Measurements from ENCODE around the gene SNTN. TPM values are rescaled to one million over a fixed set of nuclear protein-coding genes. Genes with fewer than 3 reads are reported as not detected.

The SNTN gene
- total and polyA plus RNA-seq, 2 experiments from 2014 or later = 0.70 TPM; not detected in 1

DNA sequence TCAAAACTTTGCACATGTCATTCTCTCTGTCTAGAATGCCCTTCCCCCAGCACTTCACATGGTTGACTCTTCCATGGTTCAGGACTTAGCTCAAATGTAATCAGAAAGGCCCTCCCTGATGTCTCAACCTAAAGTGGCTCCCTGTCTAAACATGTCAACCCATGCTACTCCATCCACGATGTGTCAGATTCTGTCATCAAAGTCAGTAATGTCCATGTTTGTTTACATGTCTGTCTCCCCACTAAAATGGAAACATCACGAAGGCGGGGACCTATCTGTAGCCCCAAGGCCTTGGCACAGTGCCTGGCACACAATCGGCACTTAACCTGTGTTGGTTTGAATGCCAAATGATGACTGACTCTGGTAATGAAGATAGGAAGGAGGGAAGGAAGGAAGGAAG, 20.8 kb upstream of the SNTN start (continued):
- no peak for TF ChIP-seq ZNF462 (CRISPR knock-in tag; IDR thresholded peaks at IDR 0.05)
- no peak for TF ChIP-seq STAT1 (IDR thresholded peaks at IDR 0.05; ENCODE audit: unreplicated experiment)
- TF ChIP-seq CREB1 (CRISPR knock-in tag; IDR thresholded peaks at IDR 0.05; ENCODE audit: low read depth) = no peak
- TF ChIP-seq ETS1 (IDR thresholded peaks at IDR 0.05) = no peak
- TF ChIP-seq JUNB (IDR thresholded peaks at IDR 0.05; ENCODE audit: unreplicated experiment) = no peak
- no peak for TF ChIP-seq EZH2phosphoT487 (IDR thresholded peaks at IDR 0.05; ENCODE audit: unreplicated experiment)
- no peak for TF ChIP-seq NANOG (IDR thresholded peaks at IDR 0.05; ENCODE audit: borderline replicate concordance)

- no peak for ATAC-seq
- no peak overlapping the region for H3K4me3 Mint-ChIP-seq
- H4K20me1 ChIP-seq (replicated peaks; ENCODE audit: insufficient read depth) = no peaks in the 10 kb centered on the region
- TF ChIP-seq, protein P1, sequence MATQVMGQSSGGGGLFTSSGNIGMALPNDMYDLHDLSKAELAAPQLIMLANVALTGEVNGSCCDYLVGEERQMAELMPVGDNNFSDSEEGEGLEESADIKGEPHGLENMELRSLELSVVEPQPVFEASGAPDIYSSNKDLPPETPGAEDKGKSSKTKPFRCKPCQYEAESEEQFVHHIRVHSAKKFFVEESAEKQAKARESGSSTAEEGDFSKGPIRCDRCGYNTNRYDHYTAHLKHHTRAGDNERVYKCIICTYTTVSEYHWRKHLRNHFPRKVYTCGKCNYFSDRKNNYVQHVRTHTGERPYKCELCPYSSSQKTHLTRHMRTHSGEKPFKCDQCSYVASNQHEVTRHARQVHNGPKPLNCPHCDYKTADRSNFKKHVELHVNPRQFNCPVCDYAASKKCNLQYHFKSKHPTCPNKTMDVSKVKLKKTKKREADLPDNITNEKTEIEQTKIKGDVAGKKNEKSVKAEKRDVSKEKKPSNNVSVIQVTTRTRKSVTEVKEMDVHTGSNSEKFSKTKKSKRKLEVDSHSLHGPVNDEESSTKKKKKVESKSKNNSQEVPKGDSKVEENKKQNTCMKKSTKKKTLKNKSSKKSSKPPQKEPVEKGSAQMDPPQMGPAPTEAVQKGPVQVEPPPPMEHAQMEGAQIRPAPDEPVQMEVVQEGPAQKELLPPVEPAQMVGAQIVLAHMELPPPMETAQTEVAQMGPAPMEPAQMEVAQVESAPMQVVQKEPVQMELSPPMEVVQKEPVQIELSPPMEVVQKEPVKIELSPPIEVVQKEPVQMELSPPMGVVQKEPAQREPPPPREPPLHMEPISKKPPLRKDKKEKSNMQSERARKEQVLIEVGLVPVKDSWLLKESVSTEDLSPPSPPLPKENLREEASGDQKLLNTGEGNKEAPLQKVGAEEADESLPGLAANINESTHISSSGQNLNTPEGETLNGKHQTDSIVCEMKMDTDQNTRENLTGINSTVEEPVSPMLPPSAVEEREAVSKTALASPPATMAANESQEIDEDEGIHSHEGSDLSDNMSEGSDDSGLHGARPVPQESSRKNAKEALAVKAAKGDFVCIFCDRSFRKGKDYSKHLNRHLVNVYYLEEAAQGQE (IDR thresholded peaks at IDR 0.05; ENCODE audit: unreplicated experiment) = no peak
- no peak for TF ChIP-seq EZH2phosphoT487 (IDR thresholded peaks at IDR 0.05; ENCODE audit: unreplicated experiment)
- TF ChIP-seq EZH2 (IDR thresholded peaks at IDR 0.05; ENCODE audit: low read depth, unreplicated experiment) = no peak
- no peak for TF ChIP-seq POLR2AphosphoS5 (IDR thresholded peaks at IDR 0.05; ENCODE audit: low read depth)
- no peak for TF ChIP-seq ZNF331 (CRISPR knock-in tag; IDR thresholded peaks at IDR 0.05; ENCODE audit: low read depth)
- no peak for TF ChIP-seq ZNF114 (CRISPR knock-in tag; IDR thresholded peaks at IDR 0.05)
These were observed 17.3 kb upstream of the SNTN start for GRCh38 chr3:63635186-63635585.

More at GRCh38 chr3:63635186-63635585, 17.3 kb upstream of the SNTN start:
- Histone ChIP-seq H3K79me2 (replicated peaks; ENCODE audit: insufficient read depth) (no peaks in the 10 kb centered on the region), H3K4me3 (no peak overlapping the region), H3F3A (replicated peaks; ENCODE audit: low read depth) (no peaks in the 10 kb centered on the region), H3K27me3 (ENCODE audit: insufficient read depth) (no peaks in the 10 kb centered on the region), H3K9me2 (ENCODE audit: insufficient read depth) (no peaks in the 10 kb centered on the region), H3K4me2 (no peak overlapping the region), H3K27ac (ENCODE audit: low read depth) (no peak overlapping the region), H2AFZ (no peak overlapping the region), H3K36me3 (ENCODE audit: insufficient read depth) (no peaks in the 10 kb centered on the region), H3K4me1 (ENCODE audit: insufficient read depth) (no peaks in the 10 kb centered on the region)
- no peak overlapping the region for H3K27ac Mint-ChIP-seq
- no peaks in the 10 kb centered on the region for H3K36me3 Mint-ChIP-seq (ENCODE audit: low read depth)
- H3K9me3 Mint-ChIP-seq = no peaks in the 10 kb centered on the region
- no peaks in the 10 kb centered on the region for H3K4me1 Mint-ChIP-seq
- peaks cover 2% of the 10 kb centered on the region for H3K27me3 Mint-ChIP-seq (ENCODE audit: insufficient read depth, low read depth, poor library complexity)
- DNase-seq (ENCODE audit: low spot score) = no peak
